HG02852 (cell line): Measurements from ENCODE around the gene PDE10A.

Source experiments
- ATAC-seq: cut with Tn5 transposase; IDR thresholded peaks from one replicate; pipeline ENCODE4 v1.9.1; 2021; ENCODE audit warnings: mild to moderate bottlenecking, moderate library complexity; ENCODE audit not compliant: unreplicated experiment

Gene PDE10A

DNA sequence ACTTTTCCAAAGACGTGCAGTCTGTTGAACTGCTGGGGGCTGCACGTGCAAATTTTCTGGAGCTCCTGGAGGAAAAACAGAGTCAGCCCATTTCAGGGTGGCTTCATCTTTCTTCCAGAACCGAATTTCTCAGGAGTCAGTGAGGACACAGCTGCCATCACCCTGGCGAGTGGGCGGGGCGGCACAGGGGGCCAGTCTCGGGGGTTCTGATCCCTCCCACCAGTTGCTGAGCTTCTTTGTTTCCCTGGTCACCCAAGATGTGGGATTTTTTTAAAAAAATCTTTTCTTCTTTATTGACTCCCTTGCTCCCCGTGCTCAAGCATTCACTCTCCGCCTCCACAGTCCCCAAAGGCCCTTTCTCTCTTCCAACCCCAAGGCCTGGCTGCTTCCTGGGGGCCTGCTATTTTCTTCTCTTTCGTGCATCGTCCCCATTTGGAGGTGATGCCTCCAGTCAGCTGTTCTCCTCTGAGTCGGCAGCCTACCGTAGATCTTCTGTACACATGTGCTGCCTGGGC is 362.6 kb downstream of the PDE10A start:
- no peak for ATAC-seq

GRCh38 chr6:165298875-165299274 is 364.2 kb downstream of the PDE10A start:
- no peak for ATAC-seq

DNA sequence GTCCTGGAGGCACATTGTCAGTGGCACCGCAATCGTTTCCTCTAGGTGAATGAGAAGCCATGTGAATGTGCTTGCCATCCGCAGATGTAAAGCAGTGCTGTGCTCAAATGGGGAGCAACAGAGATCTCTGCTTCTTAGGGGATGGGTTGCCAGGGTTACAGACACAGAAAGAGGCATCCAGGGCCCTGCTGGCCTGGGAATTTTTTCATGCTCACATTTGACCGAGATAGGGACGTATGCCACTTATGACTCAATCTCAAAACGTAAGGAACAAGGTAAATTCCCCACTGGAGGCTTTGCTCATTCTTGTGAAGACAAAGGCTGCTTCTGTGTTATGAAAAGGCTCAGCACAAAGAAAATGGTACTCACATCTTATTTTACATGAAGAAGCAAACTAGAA is 364.6 kb downstream of the PDE10A start:
- no peak for ATAC-seq

- ATAC-seq, result no peak
These were observed 370.4 kb downstream of the PDE10A start for GRCh38 chr6:165292657-165293056.
